Prostate gland (tissue), 2 donors: ENCODE results near the gene DMRT2.

Experiments
- POLR2A ChIP-seq: fragments of 450-650 bp; IDR thresholded peaks from one replicate; pipeline ENCODE4 v1.6.1; 2016; ENCODE audit warnings: antibody characterized with exemption, mild to moderate bottlenecking
- POLR2AphosphoS5 ChIP-seq: sonication (generic); formaldehyde crosslinking; IDR thresholded peaks from one replicate; pipeline ENCODE4 v1.6.1; 2017; ENCODE audit warnings: antibody characterized with exemption
- TF ChIP-seq, protein P1 (sequence below), 4 experiments: fragments of 200-600 bp in 2 of 4; fragments of 450-650 bp in 2 of 4; sonication (generic) in 2 of 4; IDR thresholded peaks; 1 replicate in 3 of 4; 2 replicates in 1 of 4; pipeline ENCODE4 v1.5.1; 2016 to 2019; ENCODE audit warnings: antibody characterized with exemption in 4 of 4, mild to moderate bottlenecking in 2 of 4, moderate library complexity in 2 of 4

DNA sequence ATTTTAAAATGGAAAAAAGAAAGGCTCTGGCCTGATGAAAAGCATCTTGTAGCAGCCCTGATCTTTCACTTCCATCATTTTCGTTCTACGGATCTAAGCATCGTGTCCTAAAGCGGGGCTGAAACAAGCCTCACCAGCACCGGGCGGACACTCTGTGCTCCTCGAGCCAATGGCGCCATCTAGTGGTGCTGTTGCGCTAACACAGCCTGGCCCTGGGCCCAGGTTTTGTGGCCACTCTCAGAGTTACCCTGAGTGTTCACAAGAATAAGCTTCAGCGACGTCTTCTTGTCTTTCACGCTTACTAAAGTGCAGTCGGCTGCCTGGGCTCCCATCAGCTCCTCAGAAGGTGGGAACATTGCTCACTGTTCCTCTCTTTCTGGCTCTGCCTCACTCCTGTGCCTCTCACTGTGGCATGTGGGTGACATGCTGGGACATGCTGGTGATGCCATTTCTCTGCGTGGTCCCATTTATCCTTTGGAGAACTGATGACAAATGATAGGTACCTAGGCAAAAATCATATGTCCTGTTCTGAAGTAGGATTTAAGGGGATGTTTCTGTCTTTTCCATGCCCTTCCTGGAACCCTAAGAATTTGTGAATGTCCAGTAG, 41.0 kb upstream of the DMRT2 start:
- TF ChIP-seq, protein P1, sequence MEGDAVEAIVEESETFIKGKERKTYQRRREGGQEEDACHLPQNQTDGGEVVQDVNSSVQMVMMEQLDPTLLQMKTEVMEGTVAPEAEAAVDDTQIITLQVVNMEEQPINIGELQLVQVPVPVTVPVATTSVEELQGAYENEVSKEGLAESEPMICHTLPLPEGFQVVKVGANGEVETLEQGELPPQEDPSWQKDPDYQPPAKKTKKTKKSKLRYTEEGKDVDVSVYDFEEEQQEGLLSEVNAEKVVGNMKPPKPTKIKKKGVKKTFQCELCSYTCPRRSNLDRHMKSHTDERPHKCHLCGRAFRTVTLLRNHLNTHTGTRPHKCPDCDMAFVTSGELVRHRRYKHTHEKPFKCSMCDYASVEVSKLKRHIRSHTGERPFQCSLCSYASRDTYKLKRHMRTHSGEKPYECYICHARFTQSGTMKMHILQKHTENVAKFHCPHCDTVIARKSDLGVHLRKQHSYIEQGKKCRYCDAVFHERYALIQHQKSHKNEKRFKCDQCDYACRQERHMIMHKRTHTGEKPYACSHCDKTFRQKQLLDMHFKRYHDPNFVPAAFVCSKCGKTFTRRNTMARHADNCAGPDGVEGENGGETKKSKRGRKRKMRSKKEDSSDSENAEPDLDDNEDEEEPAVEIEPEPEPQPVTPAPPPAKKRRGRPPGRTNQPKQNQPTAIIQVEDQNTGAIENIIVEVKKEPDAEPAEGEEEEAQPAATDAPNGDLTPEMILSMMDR (IDR thresholded peaks at IDR 0.05): peak; percentile 83 to 93 (median 88)
- TF ChIP-seq POLR2AphosphoS5: peak; percentile 43
- no peak for TF ChIP-seq POLR2A
